ENCODE results near the gene YWHAG. TPM values are rescaled to one million over a fixed set of nuclear protein-coding genes. Genes with fewer than 3 reads are reported as not detected.
A peak's percentile ranks its signal among the peaks of the same experiment; 100 is the strongest.

YWHAG gene
- total and polyA plus RNA-seq, 9 of the 15 experiments (the other 6 are each of a cell fraction or from before 2014, with no cell fraction given), result 30.4 to 246 (median 94.5) TPM

- TF ChIP-seq VEZF1 (CRISPR knock-in tag; IDR thresholded peaks at IDR 0.05) (peak; percentile 96), SIN3B (IDR thresholded peaks at IDR 0.05; ENCODE audit: low read depth) (no peak), SMARCE1 (IDR thresholded peaks at IDR 0.05) (peak; percentile 55; the same call in 1 of the 2 replicates), ZSCAN29 (IDR thresholded peaks at IDR 0.05) (peak; percentile 88), CEBPB (tag; IDR thresholded peaks at IDR 0.05) (no peak), MAFF (IDR thresholded peaks at IDR 0.05; ENCODE audit: low read length) (peak; percentile 9; the same call in 1 of the 2 replicates), SIN3A (IDR thresholded peaks at IDR 0.05; ENCODE audit: borderline replicate concordance in 2 of 2, control insufficient read depth in 1 of 2, low read depth in 2 of 2, low read length in 2 of 2) (peak in 1 of 2 experiments; percentile 90; a peak in 2 of 4 replicates), KDM4B (IDR thresholded peaks at IDR 0.05; ENCODE audit: borderline replicate concordance in 2 of 2, low read depth in 1 of 2) (peak in 1 of 2 experiments; percentile 35; a peak in 1 of 4 replicates), SMARCA4 (IDR thresholded peaks at IDR 0.05) (peak; percentile 49; the same call in 1 of the 2 replicates), RB1 (IDR thresholded peaks at IDR 0.05; ENCODE audit: low read depth) (peak; percentile 22; the same call in 1 of the 2 replicates), EP400 (IDR thresholded peaks at IDR 0.05) (peak; percentile 88; the same call in 1 of the 2 replicates), MNT (conservative IDR thresholded peaks at IDR 0.05) (peak; percentile 81 to 88; a peak in 2 of 4 replicates), NKRF (IDR thresholded peaks at IDR 0.05; ENCODE audit: borderline replicate concordance) (peak; percentile 69), MIER1 (IDR thresholded peaks at IDR 0.05; ENCODE audit: low read depth) (no peak), ZMIZ1 (IDR thresholded peaks at IDR 0.05; ENCODE audit: low read depth in 2 of 2, low read length in 2 of 2) (0 out of 4 replicates have a peak, but pooled peaks of 1 of the 2 experiments have one; percentile 47), E2F4 (CRISPR knock-in tag; IDR thresholded peaks at IDR 0.05; ENCODE audit: low read depth) (0 out of 2 replicates have a peak, but pooled peaks have one; percentile 21), RCOR1 (IDR thresholded peaks at IDR 0.05; ENCODE audit: borderline replicate concordance in 1 of 2, low read depth in 2 of 2, low read length in 2 of 2) (peak; percentile 46 to 55; a peak in 1 of 4 replicates)
These were observed 745 bp downstream of the YWHAG start (continued) for GRCh38 chr7:76358011-76358480.
